Uterus (tissue), 2 donors: ENCODE data around the gene CCDC74B.
"Not testable (repeated sequence)": the region's sequence is repeated elsewhere in the genome, so short reads cannot be mapped to it uniquely, and the experiment has no call there.

Source experiments
- POLR2A ChIP-seq, 2 donors: fragments of 450-650 bp; IDR thresholded peaks; one replicate each; pipeline ENCODE4 v1.6.1; 2016; ENCODE audit warnings: antibody characterized with exemption in 2 of 2, mild to moderate bottlenecking in 1 of 2, moderate library complexity in 1 of 2
- TF ChIP-seq, protein P1 (sequence below), 4 experiments: fragments of 200-600 bp in 2 of 4; fragments of 450-650 bp in 2 of 4; sonication (generic) in 2 of 4; IDR thresholded peaks; one replicate each; pipeline ENCODE4 v1.5.1; 2016 to 2019; ENCODE audit warnings: antibody characterized with exemption in 4 of 4, mild to moderate bottlenecking in 2 of 4, moderate library complexity in 1 of 4

GRCh38 chr2:130148515-130148914 lies 3.6 kb upstream of the CCDC74B start:
- TF ChIP-seq, protein P1, sequence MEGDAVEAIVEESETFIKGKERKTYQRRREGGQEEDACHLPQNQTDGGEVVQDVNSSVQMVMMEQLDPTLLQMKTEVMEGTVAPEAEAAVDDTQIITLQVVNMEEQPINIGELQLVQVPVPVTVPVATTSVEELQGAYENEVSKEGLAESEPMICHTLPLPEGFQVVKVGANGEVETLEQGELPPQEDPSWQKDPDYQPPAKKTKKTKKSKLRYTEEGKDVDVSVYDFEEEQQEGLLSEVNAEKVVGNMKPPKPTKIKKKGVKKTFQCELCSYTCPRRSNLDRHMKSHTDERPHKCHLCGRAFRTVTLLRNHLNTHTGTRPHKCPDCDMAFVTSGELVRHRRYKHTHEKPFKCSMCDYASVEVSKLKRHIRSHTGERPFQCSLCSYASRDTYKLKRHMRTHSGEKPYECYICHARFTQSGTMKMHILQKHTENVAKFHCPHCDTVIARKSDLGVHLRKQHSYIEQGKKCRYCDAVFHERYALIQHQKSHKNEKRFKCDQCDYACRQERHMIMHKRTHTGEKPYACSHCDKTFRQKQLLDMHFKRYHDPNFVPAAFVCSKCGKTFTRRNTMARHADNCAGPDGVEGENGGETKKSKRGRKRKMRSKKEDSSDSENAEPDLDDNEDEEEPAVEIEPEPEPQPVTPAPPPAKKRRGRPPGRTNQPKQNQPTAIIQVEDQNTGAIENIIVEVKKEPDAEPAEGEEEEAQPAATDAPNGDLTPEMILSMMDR (IDR thresholded peaks at IDR 0.05), result not testable (repeated sequence)
- TF ChIP-seq POLR2A (IDR thresholded peaks at IDR 0.05), result not testable (repeated sequence)
